Smooth muscle cell (in vitro differentiated cells): ENCODE data around the gene RFFL. TPM values are rescaled to one million over a fixed set of nuclear protein-coding genes. Genes with fewer than 3 reads are reported as not detected.

Source experiments
- DNase-seq: peaks from one replicate; lab custom pipeline; 2025; ENCODE audit not compliant: unreplicated experiment; lab: John Stamatoyannopoulos, UW
- H2AFZ ChIP-seq: fragments of 200-600 bp; sonication (generic); 2 replicates; pipeline ENCODE4 v1.6.0; 2016; ENCODE audit warnings: antibody characterized with exemption, low read depth, mild to moderate bottlenecking
- H3F3A ChIP-seq: fragments of 200-600 bp; sonication (generic); 2 replicates; pipeline ENCODE4 v1.6.0; 2017; ENCODE audit warnings: antibody characterized with exemption, low read depth
- H3K27ac ChIP-seq: fragments of 200-600 bp; sonication (generic); 2 replicates; pipeline ENCODE4 v1.5.1; 2016; ENCODE audit warnings: low read depth, mild to moderate bottlenecking
- H3K27me3 ChIP-seq: fragments of 200-600 bp; sonication (generic); 2 replicates; pipeline ENCODE4 v1.6.1; 2016; ENCODE audit warnings: low read depth, mild to moderate bottlenecking
- H3K36me3 ChIP-seq: fragments of 200-600 bp; sonication (generic); 2 replicates; pipeline ENCODE4 v1.5.1; 2016; ENCODE audit warnings: low read depth
- H3K4me1 ChIP-seq: fragments of 200-600 bp; sonication (generic); 2 replicates; pipeline ENCODE4 v1.5.1; 2016; ENCODE audit warnings: low read depth
- H3K4me2 ChIP-seq: fragments of 200-600 bp; sonication (generic); 2 replicates; pipeline ENCODE4 v1.6.0; 2016; ENCODE audit warnings: mild to moderate bottlenecking
- H3K4me3 ChIP-seq: fragments of 200-600 bp; sonication (generic); 2 replicates; pipeline ENCODE4 v1.5.1; 2016; ENCODE audit warnings: mild to moderate bottlenecking
- H3K79me2 ChIP-seq: fragments of 200-600 bp; sonication (generic); 2 replicates; pipeline ENCODE4 v1.6.0; 2016; ENCODE audit warnings: low read depth, mild to moderate bottlenecking
- H3K9ac ChIP-seq: fragments of 200-600 bp; sonication (generic); 2 replicates; pipeline ENCODE4 v1.6.0; 2016; ENCODE audit warnings: low read depth
- H3K9me3 ChIP-seq: fragments of 200-600 bp; sonication (generic); replicated peaks from 2 replicates; pipeline ENCODE4 v1.5.1; 2016; ENCODE audit warnings: low read depth
- H4K20me1 ChIP-seq: fragments of 200-600 bp; sonication (generic); 2 replicates; pipeline ENCODE4 v1.6.0; 2016; ENCODE audit warnings: low read depth
- WGBS: methylation state at CpG from one replicate; pipeline ENCODE4 v1.1.7; 2016; ENCODE audit warnings: low lambda C conversion rate; 5-methylcytosine and 5-hydroxymethylcytosine counted together
- polyA plus RNA-seq: library from polyadenylated mRNA; unstranded; fragments of >200 nt; fragmentation: Nextera tagmentation; extraction: Ambion mirVana; gene quantifications from 2 replicates; pipeline ENCODE4 v1.2.1, GENCODE V29; 2016
- total RNA-seq: library from RNA; depleted of rRNA; stranded (reverse); fragments of >200 nt; gene quantifications from 2 replicates; pipeline ENCODE4 v1.2.3, GENCODE V29; 2014
- TF ChIP-seq, protein P1 (sequence below): fragments of 200-600 bp; sonication (generic); IDR thresholded peaks from 2 replicates; pipeline ENCODE4 v1.5.1; 2017; ENCODE audit warnings: borderline replicate concordance, mild to moderate bottlenecking, antibody characterized with exemption; ENCODE audit not compliant: insufficient read depth, poor library complexity, severe bottlenecking

The RFFL gene
- total and polyA plus RNA-seq, 2 experiments from 2014 or later, result 7.0 to 7.1 TPM

DNA sequence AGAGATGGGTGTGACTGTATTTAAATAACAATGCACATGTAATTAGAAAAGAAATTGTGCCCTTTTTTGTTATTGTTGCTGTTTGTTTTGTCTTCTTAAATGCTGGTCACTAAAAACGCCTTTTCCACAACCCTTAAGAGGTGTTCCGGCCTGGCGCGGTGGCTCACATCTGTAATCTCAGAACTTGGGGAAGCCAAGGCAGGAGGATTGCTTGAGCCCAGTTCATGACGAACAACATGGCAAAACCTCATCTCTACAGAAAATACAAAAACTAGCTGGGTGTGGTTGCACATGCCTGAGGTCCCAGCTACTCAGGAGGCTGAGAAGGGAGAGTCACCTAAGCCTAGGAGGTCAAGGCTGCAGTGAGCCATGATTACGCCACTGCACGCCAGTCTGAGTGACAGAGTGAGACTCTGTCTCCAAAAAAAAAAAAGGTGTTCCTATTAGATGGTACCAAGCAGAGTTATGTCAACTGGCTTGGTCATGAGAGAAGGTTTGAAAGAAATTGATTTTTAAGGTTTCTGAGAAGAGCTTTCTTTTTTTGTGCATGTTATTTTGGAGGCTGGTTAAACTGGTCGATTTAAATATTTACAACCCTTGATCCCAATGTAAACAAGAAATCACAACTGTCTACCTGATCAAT, 23.5 kb upstream of the RFFL start:
- Histone ChIP-seq H3K4me3 (peak overlapping the region; percentile 95), H4K20me1 (peaks cover 12% of the 10 kb centered on the region), H3K4me2 (peak overlapping the region; percentile 97), H3K79me2 (peaks cover 38% of the 10 kb centered on the region), H3K27ac (peak overlapping the region; percentile 54), H3F3A (no peaks in the 10 kb centered on the region), H3K36me3 (no peaks in the 10 kb centered on the region), H3K9ac (no peak overlapping the region), H3K4me1 (peaks cover 11% of the 10 kb centered on the region), H2AFZ (no peak overlapping the region), H3K27me3 (no peaks in the 10 kb centered on the region), H3K9me3 (no peaks in the 10 kb centered on the region)
- no peak for DNase-seq
- WGBS, result 88% methylated on average over 8 of the region's 8 CpGs
- TF ChIP-seq, protein P1, sequence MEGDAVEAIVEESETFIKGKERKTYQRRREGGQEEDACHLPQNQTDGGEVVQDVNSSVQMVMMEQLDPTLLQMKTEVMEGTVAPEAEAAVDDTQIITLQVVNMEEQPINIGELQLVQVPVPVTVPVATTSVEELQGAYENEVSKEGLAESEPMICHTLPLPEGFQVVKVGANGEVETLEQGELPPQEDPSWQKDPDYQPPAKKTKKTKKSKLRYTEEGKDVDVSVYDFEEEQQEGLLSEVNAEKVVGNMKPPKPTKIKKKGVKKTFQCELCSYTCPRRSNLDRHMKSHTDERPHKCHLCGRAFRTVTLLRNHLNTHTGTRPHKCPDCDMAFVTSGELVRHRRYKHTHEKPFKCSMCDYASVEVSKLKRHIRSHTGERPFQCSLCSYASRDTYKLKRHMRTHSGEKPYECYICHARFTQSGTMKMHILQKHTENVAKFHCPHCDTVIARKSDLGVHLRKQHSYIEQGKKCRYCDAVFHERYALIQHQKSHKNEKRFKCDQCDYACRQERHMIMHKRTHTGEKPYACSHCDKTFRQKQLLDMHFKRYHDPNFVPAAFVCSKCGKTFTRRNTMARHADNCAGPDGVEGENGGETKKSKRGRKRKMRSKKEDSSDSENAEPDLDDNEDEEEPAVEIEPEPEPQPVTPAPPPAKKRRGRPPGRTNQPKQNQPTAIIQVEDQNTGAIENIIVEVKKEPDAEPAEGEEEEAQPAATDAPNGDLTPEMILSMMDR, result no peak

DNA sequence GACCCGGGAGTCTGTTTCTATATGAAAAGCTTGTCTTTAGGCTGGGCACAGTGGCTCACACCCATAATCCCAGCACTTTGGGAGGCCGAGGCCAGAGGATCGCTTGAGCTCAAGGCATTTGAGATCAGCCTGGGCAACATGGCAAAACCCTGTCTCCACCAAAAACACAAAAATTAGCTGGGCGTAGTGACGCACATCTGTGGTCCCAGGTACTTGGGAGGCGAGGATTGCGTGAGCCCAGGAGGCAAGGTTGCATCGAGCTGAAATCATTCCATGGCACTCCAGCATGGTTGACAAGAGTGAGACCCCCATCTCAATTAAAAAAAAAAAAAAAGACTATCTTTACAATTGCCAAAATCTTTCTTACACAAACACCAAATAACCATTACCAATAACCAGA, 22.7 kb upstream of the RFFL start:
- DNase-seq, result no peak
- H3K36me3 ChIP-seq, result no peaks in the 10 kb centered on the region
- no peaks in the 10 kb centered on the region for H3K27me3 ChIP-seq
- no peak overlapping the region for H2AFZ ChIP-seq
- H3F3A ChIP-seq, result no peaks in the 10 kb centered on the region
- no peak overlapping the region for H3K9ac ChIP-seq
- H3K4me3 ChIP-seq, result no peak overlapping the region
- H4K20me1 ChIP-seq, result peaks cover 21% of the 10 kb centered on the region
- H3K79me2 ChIP-seq, result peaks cover 38% of the 10 kb centered on the region
- 97% methylated on average over 8 of the region's 8 CpGs for WGBS
- H3K4me2 ChIP-seq, result no peak overlapping the region
- no peak overlapping the region for H3K27ac ChIP-seq
- TF ChIP-seq, protein P1, result no peak
- H3K4me1 ChIP-seq, result peaks cover 13% of the 10 kb centered on the region
- no peaks in the 10 kb centered on the region for H3K9me3 ChIP-seq

DNA sequence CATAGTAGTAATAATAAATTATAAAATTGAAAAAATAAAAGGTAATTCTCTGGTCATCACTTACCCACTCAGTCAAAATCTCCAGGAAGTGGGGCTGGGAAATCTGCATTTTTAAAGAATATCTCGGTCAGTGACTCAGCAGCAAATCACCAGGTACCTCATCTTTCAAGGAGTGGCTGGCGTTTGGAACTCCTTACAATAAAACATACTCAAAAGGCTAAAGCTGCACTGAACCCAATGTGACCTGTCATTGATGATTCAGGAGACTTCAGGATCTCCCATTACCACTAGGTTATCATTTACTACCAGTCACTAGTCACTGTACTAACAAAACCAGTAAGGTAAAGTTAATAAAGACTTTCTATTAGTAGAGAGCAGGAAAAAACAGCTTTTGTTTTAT, 21.5 kb upstream of the RFFL start:
- Histone ChIP-seq H3K27ac (no peak overlapping the region), H3K9me3 (no peaks in the 10 kb centered on the region), H3F3A (no peaks in the 10 kb centered on the region), H3K9ac (no peak overlapping the region), H3K4me1 (peaks cover 13% of the 10 kb centered on the region), H3K79me2 (peaks cover 39% of the 10 kb centered on the region), H4K20me1 (peaks cover 31% of the 10 kb centered on the region), H3K27me3 (no peaks in the 10 kb centered on the region), H2AFZ (no peak overlapping the region), H3K36me3 (no peaks in the 10 kb centered on the region), H3K4me2 (no peak overlapping the region), H3K4me3 (no peak overlapping the region)
- DNase-seq, result no peak
- TF ChIP-seq, protein P1, result no peak
- WGBS, result 43% methylated on average over 2 of the region's 2 CpGs

DNA sequence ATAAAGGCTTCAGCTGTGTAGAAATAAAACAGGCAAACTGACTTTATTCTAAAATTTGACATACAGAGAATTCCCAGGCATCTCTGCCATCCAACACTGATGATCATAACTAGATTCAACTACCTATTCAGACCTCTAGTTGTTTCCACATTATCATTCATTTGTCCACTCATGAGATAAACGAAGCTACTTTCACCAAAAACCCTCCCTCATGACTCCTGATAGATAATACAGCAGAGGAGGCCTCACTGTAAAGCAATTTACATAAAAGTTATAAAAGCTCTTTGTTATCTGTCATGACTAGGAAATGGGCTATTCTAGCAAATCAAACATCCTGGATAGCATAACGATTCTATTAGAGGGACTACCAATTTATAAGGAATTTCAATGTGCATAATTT, 19.6 kb upstream of the RFFL start:
- no peaks in the 10 kb centered on the region for H3K9me3 ChIP-seq
- H3K4me2 ChIP-seq, result no peak overlapping the region
- no peaks in the 10 kb centered on the region for H3F3A ChIP-seq
- no peak overlapping the region for H2AFZ ChIP-seq
- no peak overlapping the region for H3K27ac ChIP-seq
- H3K9ac ChIP-seq, result no peak overlapping the region
- WGBS, result 77% methylated on average over 2 of the region's 2 CpGs
- TF ChIP-seq, protein P1, result no peak
- peaks cover 57% of the 10 kb centered on the region for H3K79me2 ChIP-seq
- H3K36me3 ChIP-seq, result no peaks in the 10 kb centered on the region
- H3K27me3 ChIP-seq, result no peaks in the 10 kb centered on the region
- no peak overlapping the region for H3K4me3 ChIP-seq
- peaks cover 13% of the 10 kb centered on the region for H3K4me1 ChIP-seq
- peaks cover 48% of the 10 kb centered on the region for H4K20me1 ChIP-seq
- no peak for DNase-seq
